GM13976 (cell line): ENCODE data around the gene MYO7B.

ENCODE experiments used
- DNase-seq: peaks from one replicate; pipeline ENCODE4 v3.0.0; 2012; ENCODE audit warnings: low spot score
- CTCF ChIP-seq: IDR thresholded peaks from 2 replicates; pipeline ENCODE4 v1.5.1; 2012; ENCODE audit warnings: borderline replicate concordance, mild to moderate bottlenecking; ENCODE audit not compliant: insufficient read depth; ENCODE audit errors: extremely low read depth, missing control alignments, control extremely low read depth
- in situ Hi-C: fragments of 300-500 bp; cut with MboI; formaldehyde crosslinking; loops from one replicate; pipeline ENCODE4 v1.12.0; 2022; ENCODE audit warnings: low sequenced_read_pairs, mixed read lengths, inconsistent platforms; ENCODE audit not compliant: unreplicated experiment

MYO7B gene

DNA sequence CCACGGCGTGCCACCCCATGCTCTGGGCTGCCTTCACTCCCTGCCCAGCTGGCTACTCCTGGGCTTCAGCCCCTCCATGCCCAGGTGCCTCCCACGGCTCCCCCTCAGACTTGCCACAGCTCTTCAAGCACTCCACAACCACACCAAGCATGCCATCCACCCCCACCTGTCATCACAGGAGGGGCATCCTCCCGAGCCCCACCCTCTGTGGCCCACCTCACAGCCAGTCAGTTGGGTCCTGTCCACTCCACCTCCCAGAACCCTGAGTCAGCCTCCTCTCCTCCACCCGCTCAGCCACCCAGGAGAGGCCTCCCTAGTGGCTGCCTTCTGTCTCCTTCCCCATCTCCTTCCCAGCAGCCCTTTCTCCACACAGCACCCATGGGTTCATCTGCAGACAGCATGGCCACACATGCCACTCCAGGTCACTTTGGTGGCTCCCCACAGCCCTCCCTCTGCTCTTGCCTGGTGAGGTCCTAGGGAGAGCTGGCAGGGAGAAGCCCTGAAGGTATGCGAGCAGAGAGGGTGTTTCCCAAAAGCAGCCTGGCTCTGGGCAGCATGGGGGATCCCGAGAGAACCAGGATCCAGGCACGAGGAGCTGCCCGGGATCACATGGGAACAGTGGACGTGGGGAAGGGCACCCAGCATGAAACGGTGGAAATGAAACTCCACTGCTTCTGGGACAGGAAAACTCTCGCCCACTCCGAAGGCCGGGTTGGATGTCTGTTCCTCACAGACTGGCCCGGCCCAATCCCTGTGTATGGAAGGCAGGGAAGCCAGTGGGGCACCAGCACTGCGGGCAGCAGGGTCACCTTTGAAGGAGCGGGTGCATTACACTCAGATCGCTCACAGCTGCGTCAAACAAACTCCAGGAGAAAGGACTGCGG lies 137.1 kb downstream of the MYO7B start:
- in situ Hi-C loops = no loop called here
- DNase-seq = no peak
- no peak for TF ChIP-seq CTCF

DNA sequence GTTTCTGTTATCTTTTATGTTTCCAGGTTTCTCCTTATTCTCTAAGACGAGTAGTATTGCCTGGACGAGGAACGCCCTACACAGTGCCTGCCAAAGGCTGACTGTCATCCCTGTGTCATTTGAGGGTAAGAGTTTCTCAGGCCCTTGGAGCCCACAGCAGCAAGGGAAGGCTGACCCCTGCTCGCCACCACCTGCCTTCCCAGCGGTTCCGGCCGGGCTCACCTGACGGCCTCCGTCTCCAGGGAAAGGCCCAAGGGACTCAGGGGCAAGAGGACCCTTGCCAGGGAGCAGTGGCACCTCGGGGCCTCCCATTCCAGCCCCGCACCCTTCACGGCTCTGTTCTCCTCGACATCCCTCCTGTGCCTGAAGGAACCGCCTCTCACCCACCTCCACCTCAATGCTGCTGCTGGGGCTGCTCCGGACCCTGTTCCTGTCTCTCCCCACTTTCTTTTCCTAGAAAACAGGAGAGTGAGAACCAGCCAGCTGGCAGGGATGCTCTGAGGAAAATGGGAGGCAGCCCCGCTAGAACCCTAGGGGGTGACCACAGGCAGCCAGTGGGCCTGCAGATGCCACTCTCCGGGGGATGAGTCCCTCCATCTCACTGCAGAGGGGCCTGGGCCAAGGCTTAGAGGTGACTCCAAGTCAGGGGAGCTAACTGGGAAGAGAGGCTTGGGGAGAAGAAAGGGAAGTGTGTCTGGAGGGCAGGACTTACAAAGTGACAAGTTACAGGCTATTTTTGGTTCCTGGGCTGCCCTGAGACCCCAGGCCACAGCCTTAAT lies 138.0 kb downstream of the MYO7B start:
- DNase-seq = no peak
- no peak for TF ChIP-seq CTCF
- in situ Hi-C loops = no loop called here

DNA sequence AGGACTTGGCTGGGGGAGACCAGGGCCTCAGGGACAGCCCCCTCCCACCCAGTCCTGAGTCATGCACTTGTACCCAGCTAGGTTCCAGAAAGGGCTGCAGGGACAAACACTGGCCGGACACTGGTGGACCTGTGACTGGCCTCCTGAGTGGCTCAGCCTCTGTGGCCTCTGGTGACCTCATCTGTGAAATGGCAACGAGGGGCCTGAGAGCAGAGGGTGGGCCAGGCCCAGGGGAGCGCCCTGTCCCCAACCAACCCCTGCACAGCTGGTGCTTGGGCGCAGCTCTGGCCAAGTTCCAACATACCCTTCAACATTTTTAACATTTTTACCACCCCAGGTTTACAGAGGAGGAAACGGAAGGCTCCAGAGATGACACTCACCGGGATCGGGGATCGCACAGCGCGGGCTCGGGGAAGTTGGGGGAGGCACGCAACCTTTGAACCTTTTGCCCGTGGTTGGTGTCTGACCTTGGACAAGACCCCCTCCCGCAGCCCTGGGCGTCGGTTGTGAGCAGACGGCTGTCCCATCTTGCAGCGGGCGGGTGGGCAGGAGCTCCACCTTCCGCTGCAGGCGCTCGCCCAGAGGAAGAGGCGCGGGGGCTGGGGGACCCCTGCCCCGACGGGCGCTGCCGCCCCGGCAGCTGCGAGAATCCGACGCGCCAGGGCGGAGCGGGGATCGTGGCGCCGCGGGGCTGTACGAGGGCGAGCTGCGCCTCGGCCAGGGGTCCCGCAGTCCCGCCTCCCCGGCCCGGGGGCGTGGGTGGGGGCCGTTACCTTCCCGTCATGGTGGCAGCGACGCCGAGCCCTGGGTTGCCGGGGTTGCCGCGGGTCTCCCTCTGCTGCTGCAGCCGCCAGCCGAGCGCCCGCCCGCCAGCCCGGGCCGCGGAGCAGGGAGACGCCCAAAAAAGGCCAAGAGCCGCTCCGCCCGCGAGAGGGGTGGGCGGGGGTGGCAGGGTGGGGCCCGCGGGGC lies 139.0 kb downstream of the MYO7B start:
- peak; percentile 75 for DNase-seq
- TF ChIP-seq CTCF = no peak
- in situ Hi-C loops = no loop called here

GRCh38 chr2:127675331-127676261 lies 140.1 kb downstream of the MYO7B start, which contains the start of gene LIMS2:
Gene LIMS2, minus strand, starts transcription at chr2:127675530. Its CDS starts 506 bp downstream, at chr2:127675024.
- no peak for TF ChIP-seq CTCF
- in situ Hi-C loops = no loop called here
- DNase-seq = no peak

- TF ChIP-seq CTCF = no peak
- DNase-seq = no peak
- in situ Hi-C loops = no loop called here
These were observed 141.4 kb downstream of the MYO7B start for GRCh38 chr2:127676906-127677305.

GRCh38 chr2:127678531-127678930 lies 143.0 kb downstream of the MYO7B start:
- DNase-seq = no peak
- TF ChIP-seq CTCF = no peak
- in situ Hi-C loops = no loop called here
